Esophagus muscularis mucosa (tissue), 4 donors: ENCODE results near the gene HAND2. TPM values are rescaled to one million over a fixed set of nuclear protein-coding genes. Genes with fewer than 3 reads are reported as not detected.

Experiments used
- DNase-seq: peaks from one replicate; pipeline ENCODE4 v3.0.0-alpha.2; 2017; ENCODE audit errors: extremely low spot score
- H3K27ac ChIP-seq, 4 donors: fragments of 200-600 bp; sonication (generic); replicated peaks in 1 of 4; 1 replicate in 3 of 4; 2 replicates in 1 of 4; pipeline ENCODE4 v1.5.1; 2016 to 2019; ENCODE audit warnings: mild to moderate bottlenecking in 1 of 4
- H3K27me3 ChIP-seq, 4 donors: fragments of 200-600 bp; sonication (generic); one replicate each; pipeline versions ENCODE4 v1.5.1 to v1.6.0; 2016 to 2019
- H3K36me3 ChIP-seq, 4 donors: fragments of 200-600 bp; sonication (generic); one replicate each; pipeline ENCODE4 v1.5.1; 2016 to 2019
- H3K4me1 ChIP-seq, 4 donors: fragments of 200-600 bp; sonication (generic); one replicate each; pipeline ENCODE4 v1.5.1; 2016 to 2019
- H3K4me3 ChIP-seq, 4 donors: fragments of 200-600 bp; sonication (generic); 1 replicate in 2 of 4; 2 replicates in 2 of 4; pipeline ENCODE4 v1.5.1; 2016 to 2019; ENCODE audit warnings: mild to moderate bottlenecking in 4 of 4, moderate library complexity in 1 of 4
- H3K9me3 ChIP-seq, 4 donors: fragments of 200-600 bp; sonication (generic); 1 replicate in 3 of 4; 2 replicates in 1 of 4; pipeline ENCODE4 v1.5.1; 2016 to 2019
- EP300 ChIP-seq: sonication (generic); formaldehyde crosslinking; IDR thresholded peaks from one replicate; pipeline ENCODE4 v1.6.1; 2017; ENCODE audit warnings: antibody characterized with exemption
- POLR2A ChIP-seq: fragments of 450-650 bp; IDR thresholded peaks from one replicate; pipeline ENCODE4 v1.6.1; 2017; ENCODE audit warnings: antibody characterized with exemption, moderate library complexity, mild to moderate bottlenecking, low read depth
- POLR2AphosphoS5 ChIP-seq, 2 donors: sonication (generic); formaldehyde crosslinking; IDR thresholded peaks; one replicate each; pipeline ENCODE4 v1.6.1; 2017; ENCODE audit warnings: antibody characterized with exemption in 2 of 2
- whole genome bisulfite sequencing: methylation state at CpG from one replicate; pipeline ENCODE4 v1.1.5; 2018; 5-methylcytosine and 5-hydroxymethylcytosine counted together
- intact Hi-C: fragments of 100-400 bp; cut with DNase I; formaldehyde crosslinking; loops from one replicate; pipeline ENCODE4 v1.15.1; 2023
- total RNA-seq, 4 donors: library from RNA; depleted of rRNA; stranded (reverse); fragments of >200 nt; gene quantifications; one replicate each; pipeline versions ENCODE4 v1.1.0 to v1.2.1, GENCODE V29; 2016
- TF ChIP-seq, protein P1 (sequence below), 3 experiments: fragments of 200-600 bp in 2 of 3; fragments of 450-650 bp in 1 of 3; sonication (generic) in 2 of 3; IDR thresholded peaks; one replicate each; pipeline ENCODE4 v1.5.1; 2017 to 2019; ENCODE audit warnings: antibody characterized with exemption in 3 of 3, mild to moderate bottlenecking in 2 of 3, moderate library complexity in 1 of 3

The HAND2 gene
- total RNA-seq, 4 donors from 2014 or later = 77.7 to 165 (median 138) TPM

DNA sequence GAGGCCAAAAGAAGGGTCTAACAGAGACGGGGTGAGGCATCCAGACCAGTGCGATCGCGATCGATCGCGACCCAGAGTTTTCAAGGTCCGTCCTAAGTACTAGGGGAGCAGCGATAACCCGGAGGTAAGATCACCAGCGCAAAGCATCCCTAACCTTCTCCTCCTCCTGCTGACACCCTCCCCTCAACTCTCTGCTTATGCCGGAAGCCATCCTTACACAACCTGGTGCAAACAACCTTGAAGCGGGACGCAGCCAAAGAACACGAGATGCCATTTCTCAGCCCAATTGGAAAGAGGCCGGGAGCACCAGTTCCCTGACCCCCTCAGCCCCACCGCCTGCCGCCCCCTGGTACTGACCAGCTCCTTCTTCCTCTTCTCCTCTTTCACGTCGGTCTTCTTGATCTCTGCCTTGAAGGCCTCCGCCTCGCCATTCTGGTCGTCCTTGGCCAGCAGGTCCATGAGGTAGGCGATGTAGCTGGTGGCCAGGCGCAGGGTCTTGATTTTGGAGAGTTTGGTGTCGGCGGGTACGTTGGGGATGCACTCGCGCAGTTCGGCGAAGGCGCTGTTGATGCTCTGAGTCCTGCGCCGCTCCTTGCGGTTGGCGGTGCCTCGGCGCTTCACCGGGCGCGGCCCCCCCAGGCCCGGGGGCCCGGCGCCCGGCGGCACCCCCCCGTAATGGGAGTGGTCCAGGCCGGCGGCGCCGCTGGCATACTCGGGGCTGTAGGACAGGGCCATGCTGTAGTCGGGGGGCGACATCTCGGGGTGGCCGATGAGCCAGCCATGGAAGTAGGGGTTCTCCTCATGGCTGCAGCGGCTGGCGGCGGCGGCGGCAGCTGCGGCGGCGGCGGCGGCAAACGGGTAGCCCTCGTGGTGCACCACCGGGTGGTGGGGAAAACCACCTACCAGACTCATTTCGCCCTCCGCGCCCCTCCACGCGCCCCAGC lies 1.4 kb downstream of the HAND2 start:
- Histone ChIP-seq H3K27me3 (peaks cover 0 to 61% (median 2%) of the 10 kb centered on the region in 4 donors), H3K36me3 (peaks cover 0 to 17% (median 8%) of the 10 kb centered on the region in 4 donors), H3K9me3 (no peaks in the 10 kb centered on the region), H3K4me3 (peak overlapping the region; percentile 82 to 90 (median 88)), H3K4me1 (peaks cover 3 to 57% (median 41%) of the 10 kb centered on the region in 4 donors), H3K27ac (peak overlapping the region; percentile 96 to 98 (median 98))
- TF ChIP-seq, protein P1, sequence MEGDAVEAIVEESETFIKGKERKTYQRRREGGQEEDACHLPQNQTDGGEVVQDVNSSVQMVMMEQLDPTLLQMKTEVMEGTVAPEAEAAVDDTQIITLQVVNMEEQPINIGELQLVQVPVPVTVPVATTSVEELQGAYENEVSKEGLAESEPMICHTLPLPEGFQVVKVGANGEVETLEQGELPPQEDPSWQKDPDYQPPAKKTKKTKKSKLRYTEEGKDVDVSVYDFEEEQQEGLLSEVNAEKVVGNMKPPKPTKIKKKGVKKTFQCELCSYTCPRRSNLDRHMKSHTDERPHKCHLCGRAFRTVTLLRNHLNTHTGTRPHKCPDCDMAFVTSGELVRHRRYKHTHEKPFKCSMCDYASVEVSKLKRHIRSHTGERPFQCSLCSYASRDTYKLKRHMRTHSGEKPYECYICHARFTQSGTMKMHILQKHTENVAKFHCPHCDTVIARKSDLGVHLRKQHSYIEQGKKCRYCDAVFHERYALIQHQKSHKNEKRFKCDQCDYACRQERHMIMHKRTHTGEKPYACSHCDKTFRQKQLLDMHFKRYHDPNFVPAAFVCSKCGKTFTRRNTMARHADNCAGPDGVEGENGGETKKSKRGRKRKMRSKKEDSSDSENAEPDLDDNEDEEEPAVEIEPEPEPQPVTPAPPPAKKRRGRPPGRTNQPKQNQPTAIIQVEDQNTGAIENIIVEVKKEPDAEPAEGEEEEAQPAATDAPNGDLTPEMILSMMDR (IDR thresholded peaks at IDR 0.05) = no peak
- TF ChIP-seq POLR2AphosphoS5 (IDR thresholded peaks at IDR 0.05) = peak; percentile 20 to 70
- TF ChIP-seq POLR2A = no peak
- no peak for TF ChIP-seq EP300
- DNase-seq = no peak
- intact Hi-C loops = loop anchor here (5.0 kb wide), 1 partner anchor 624 kb away; no protein-coding TSS in a partner anchor
- 7% methylated on average over 34 of the region's 75 CpGs for WGBS

DNA sequence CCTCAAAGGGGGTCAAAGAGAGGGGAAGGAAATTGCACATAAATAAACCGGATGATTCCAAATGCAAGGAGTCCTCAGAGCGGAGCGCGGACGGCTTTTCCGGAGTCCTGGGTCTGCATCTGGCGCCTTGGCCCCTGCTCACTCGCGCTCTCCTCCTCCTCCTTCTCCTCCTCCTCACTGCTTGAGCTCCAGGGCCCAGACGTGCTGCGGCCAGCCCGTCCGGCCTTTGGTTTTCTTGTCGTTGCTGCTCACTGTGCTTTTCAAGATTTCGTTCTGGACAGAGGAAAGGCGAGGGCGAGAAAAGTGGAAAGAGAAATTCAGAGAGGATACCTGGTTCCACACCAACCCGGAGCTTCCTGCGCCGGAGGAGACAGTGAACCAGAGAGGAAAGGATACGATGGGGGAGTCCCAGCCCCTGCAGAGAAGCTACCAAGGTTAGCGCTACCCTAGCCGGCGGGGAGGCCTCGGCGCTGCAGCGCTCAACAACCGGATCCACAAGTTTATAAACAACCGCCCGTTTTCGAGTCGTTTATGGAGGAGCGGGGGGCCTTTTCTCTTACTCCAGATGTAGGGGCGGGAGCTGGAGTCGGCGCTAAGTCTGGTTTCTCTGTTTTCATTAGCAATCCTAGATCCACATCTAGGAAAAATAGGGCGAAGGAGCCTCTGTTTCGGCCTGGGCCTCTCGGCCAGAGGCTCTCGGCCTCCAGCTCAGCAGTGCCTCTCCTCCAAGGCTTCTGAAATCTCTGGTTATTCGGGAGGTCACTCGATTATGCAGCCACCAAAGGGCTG lies 2.7 kb downstream of the HAND2 start:
- Histone ChIP-seq H3K36me3 (peaks cover 0 to 17% (median 8%) of the 10 kb centered on the region in 4 donors), H3K4me1 (peaks cover 13 to 63% (median 49%) of the 10 kb centered on the region in 4 donors), H3K9me3 (no peaks in the 10 kb centered on the region), H3K4me3 (peak overlapping the region; percentile 82 to 90 (median 88)), H3K27me3 (peaks cover 0 to 64% (median 4%) of the 10 kb centered on the region in 4 donors), H3K27ac (peak overlapping the region; percentile 96 to 98 (median 98))
- intact Hi-C loops = loop anchor here (5.0 kb wide), 1 partner anchor 625 kb away; no protein-coding TSS in a partner anchor
- TF ChIP-seq, protein P1 (IDR thresholded peaks at IDR 0.05) = no peak
- no peak for TF ChIP-seq POLR2A
- no peak for TF ChIP-seq POLR2AphosphoS5 (IDR thresholded peaks at IDR 0.05)
- no peak for TF ChIP-seq EP300
- 20% methylated on average over 42 of the region's 42 CpGs for WGBS
- DNase-seq = peak; percentile 88

DNA sequence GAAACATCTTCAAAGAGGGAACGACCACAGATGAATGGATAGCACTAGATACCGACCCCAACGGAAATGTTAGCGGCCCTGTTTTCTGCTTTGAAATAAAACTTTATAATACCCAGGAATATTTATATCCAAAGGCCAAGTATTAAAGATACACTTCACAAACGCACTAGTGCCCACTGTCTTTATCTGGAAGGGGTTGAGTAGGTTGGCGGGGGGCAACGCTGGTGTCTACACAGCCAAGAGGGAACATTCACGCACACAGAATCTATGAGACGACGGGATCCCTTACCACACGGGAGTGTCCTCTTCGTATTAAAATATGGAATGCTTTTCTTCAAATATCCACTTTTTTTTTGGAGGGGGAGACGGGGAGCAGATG lies 3.3 kb downstream of the HAND2 start:
- Histone ChIP-seq H3K4me1 (peaks cover 14 to 65% (median 53%) of the 10 kb centered on the region in 4 donors), H3K9me3 (no peaks in the 10 kb centered on the region), H3K4me3 (peak overlapping the region; percentile 82 to 90 (median 88)), H3K27ac (peak overlapping the region; percentile 96 to 98 (median 98)), H3K36me3 (peaks cover 0 to 17% (median 8%) of the 10 kb centered on the region in 4 donors), H3K27me3 (peaks cover 0 to 69% (median 4%) of the 10 kb centered on the region in 4 donors)
- TF ChIP-seq, protein P1 (IDR thresholded peaks at IDR 0.05) = no peak
- TF ChIP-seq POLR2A (no peak), POLR2AphosphoS5 (IDR thresholded peaks at IDR 0.05) (no peak), EP300 (no peak)
- intact Hi-C loops = loop anchor here (5.0 kb wide), 1 partner anchor 626 kb away; no protein-coding TSS in a partner anchor
- WGBS = 23% methylated on average over 13 of the region's 13 CpGs
- DNase-seq = peak; percentile 90

DNA sequence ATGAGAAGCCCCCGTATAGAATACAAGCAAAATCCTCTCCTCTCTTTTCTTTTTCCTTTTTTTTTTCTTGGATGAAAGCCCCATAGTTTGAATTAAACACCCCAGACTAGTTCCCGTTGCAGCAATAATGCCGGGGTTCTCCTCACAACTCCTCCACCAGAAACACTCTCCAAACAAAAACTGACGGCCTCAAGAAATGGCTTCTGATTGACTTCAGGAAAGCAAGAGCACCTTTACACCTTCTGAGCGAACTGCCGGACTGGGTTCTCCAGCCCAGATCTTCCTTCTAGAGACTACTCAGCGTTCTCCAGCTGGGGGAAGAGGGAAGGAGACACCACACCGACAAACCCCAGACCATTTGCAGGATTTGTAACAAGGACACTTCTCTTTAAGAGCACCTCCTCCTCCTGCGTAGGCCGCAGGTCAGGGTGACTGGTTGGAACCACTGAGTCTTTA lies 4.0 kb downstream of the HAND2 start:
- peak; percentile 78 for DNase-seq
- Histone ChIP-seq H3K4me1 (peaks cover 19 to 65% (median 53%) of the 10 kb centered on the region in 4 donors), H3K27me3 (peaks cover 0 to 66% (median 4%) of the 10 kb centered on the region in 4 donors), H3K27ac (peak overlapping the region; percentile 96 to 98 (median 98)), H3K9me3 (no peaks in the 10 kb centered on the region), H3K36me3 (peaks cover 0 to 17% (median 8%) of the 10 kb centered on the region in 4 donors), H3K4me3 (peak overlapping the region; percentile 82 to 90 (median 88))
- WGBS = 27% methylated on average over 10 of the region's 10 CpGs
- no peak for TF ChIP-seq EP300
- TF ChIP-seq, protein P1 (IDR thresholded peaks at IDR 0.05) = no peak
- TF ChIP-seq POLR2AphosphoS5 (IDR thresholded peaks at IDR 0.05) = peak in 1 of 2 donors; percentile 19
- no peak for TF ChIP-seq POLR2A
- intact Hi-C loops = loop anchor here (5.0 kb wide), 1 partner anchor 626 kb away; no protein-coding TSS in a partner anchor
